IPS DF 6.9 (cell line): Measurements from ENCODE around the gene SEMA4D.

Experiments
- DNase-seq: peaks from one replicate; pipeline ENCODE4 v3.0.0-alpha.2; 2013; ENCODE audit warnings: low read depth, low spot score
- H3K27ac ChIP-seq: one replicate; pipeline ENCODE4 v1.5.1; 2013; ENCODE audit warnings: low read length, control low read depth
- H3K27me3 ChIP-seq: 2 replicates; pipeline ENCODE4 v1.6.1; 2013; ENCODE audit warnings: mild to moderate bottlenecking, low read length; ENCODE audit not compliant: control insufficient read depth, insufficient read depth
- H3K36me3 ChIP-seq: 2 replicates; pipeline ENCODE4 v1.6.1; 2013; ENCODE audit warnings: low read length; ENCODE audit not compliant: control insufficient read depth, insufficient read depth
- H3K4me1 ChIP-seq: 2 replicates; pipeline ENCODE4 v1.6.1; 2013; ENCODE audit warnings: low read length; ENCODE audit not compliant: control insufficient read depth, insufficient read depth
- H3K4me3 ChIP-seq: 2 replicates; pipeline ENCODE4 v1.5.1; 2013; ENCODE audit warnings: mild to moderate bottlenecking, low read length
- H3K9me3 ChIP-seq: 2 replicates; pipeline ENCODE4 v1.6.1; 2013; ENCODE audit warnings: low read length, inconsistent platforms; ENCODE audit not compliant: control insufficient read depth, insufficient read depth
- WGBS: extraction: QIAGEN DNeasy Blood & Tissue Kit; methylation state at CpG from one replicate; pipeline ENCODE4 v1.1.7; 2013; ENCODE audit warnings: mixed read lengths, missing lambda C conversion rate; ENCODE audit not compliant: insufficient read length, insufficient coverage; 5-methylcytosine and 5-hydroxymethylcytosine counted together

Gene SEMA4D

DNA sequence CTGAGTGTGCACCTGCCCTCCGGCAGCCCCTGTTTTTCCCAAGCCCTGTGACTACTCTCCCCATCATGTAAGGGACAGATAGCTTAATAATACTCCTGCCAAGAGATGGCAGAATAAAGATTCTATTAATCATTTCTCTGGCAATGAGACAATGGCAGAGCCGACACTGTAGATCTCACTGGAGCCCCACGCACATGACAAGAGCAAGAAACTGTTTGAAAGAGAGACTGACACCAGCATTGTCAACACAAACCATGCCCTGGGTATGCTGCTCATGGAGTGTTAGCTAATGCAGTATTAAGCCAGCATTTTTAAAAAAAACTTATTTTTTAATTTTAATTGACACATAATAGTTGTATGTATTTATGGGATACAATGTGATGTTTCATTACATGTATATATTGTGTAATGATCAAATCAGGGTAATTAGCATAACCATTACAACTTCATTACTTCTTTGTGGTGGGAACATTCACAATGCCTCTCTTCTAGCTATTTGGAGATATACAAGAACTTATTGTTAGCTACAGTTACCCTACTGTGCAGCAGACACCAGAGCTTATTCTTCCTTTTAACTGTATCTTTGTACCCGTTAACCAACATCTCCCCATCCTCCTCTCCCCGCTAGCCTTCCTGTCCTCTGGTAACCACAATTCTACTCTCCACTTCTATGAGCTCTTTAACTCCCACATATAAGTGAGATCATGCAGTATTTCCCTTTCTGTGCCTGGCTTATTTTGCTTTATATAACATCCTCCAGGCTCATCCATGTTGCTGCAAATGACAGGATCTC is 31.5 kb upstream of the SEMA4D start:
- Histone ChIP-seq H3K9me3 (no peaks in the 10 kb centered on the region), H3K4me1 (no peaks in the 10 kb centered on the region; the same call in 1 of the 2 replicates), H3K27ac (no peak overlapping the region), H3K4me3 (no peak overlapping the region), H3K36me3 (no peaks in the 10 kb centered on the region), H3K27me3 (no peaks in the 10 kb centered on the region)
- WGBS = no CpG with 5 or more reads among the region's 5 CpGs
- DNase-seq = no peak

DNA sequence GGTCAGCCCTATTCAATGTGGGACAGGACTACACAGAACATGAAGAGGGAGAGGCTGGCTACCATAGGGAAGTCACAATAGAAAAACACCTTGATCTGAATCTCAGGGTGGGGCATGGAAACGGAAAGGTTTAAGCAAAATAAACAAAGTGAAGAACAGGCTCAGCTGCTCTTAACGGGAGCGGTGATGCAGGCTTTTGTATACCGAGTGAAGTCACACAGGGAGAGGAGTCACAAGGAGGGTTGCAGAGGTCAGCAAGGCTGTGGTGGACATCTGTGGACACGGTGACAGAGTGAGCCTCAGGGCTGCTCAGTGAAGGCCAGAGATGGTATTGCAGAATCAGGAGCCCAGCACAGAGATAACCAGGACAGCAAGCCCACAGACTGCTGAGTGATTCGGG is 30.6 kb upstream of the SEMA4D start:
- DNase-seq = no peak

DNA sequence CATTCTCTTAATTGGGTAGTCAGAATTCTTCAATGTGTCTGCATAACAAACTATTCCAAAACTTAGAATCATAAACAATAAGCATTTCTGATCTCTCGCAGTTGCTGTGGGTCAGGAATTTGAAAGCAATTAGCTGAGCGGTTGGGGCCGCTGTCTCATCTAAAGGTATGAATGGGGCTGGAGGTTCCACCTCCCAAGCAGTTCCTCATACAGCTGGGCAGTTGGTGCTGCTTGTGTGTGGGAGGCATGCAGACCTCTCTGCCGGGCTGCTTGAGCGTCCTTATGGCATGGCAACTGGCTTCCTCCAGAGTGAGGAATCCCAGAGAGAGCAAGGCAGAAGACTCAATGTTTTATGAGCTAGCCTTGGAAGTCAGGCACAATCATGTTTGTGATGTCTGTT is 30.2 kb upstream of the SEMA4D start:
- H3K36me3 ChIP-seq = no peaks in the 10 kb centered on the region
- H3K27ac ChIP-seq = no peak overlapping the region
- H3K4me1 ChIP-seq = no peaks in the 10 kb centered on the region; the same call in 1 of the 2 replicates
- no peaks in the 10 kb centered on the region for H3K9me3 ChIP-seq
- H3K4me3 ChIP-seq = no peak overlapping the region
- no peaks in the 10 kb centered on the region for H3K27me3 ChIP-seq
- no peak for DNase-seq
- WGBS = no CpG with 5 or more reads among the region's 5 CpGs

More for the DNA sequence above, 30.6 kb upstream of the SEMA4D start:
- Histone ChIP-seq H3K4me3 (no peak overlapping the region), H3K27me3 (no peaks in the 10 kb centered on the region), H3K36me3 (no peaks in the 10 kb centered on the region), H3K4me1 (no peaks in the 10 kb centered on the region; the same call in 1 of the 2 replicates), H3K9me3 (no peaks in the 10 kb centered on the region), H3K27ac (no peak overlapping the region)
- no CpG with 5 or more reads among the region's 6 CpGs for WGBS

DNA sequence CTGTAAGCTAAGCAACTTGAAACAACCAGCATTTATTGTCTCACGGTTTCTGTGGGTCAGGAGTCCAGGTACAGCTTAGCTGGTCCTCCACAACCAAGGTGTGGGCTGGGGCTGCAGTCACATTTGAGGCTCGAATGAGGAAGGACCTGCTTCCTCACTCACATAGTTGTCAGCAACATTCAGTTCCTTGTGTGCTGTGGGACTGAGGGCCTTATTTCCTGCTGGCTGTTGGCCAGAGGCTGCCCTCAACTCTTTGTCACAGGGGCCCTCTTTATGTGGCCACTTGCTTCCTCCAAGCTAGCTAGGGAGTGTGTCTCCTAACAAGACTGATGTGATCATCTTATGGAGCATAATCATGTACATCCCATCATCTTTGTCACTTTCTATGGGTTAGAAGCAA is 29.2 kb upstream of the SEMA4D start:
- H3K4me1 ChIP-seq = no peaks in the 10 kb centered on the region; the same call in 1 of the 2 replicates
- DNase-seq = no peak
- no peaks in the 10 kb centered on the region for H3K36me3 ChIP-seq
- WGBS = no CpG with 5 or more reads among the region's 2 CpGs
- no peak overlapping the region for H3K4me3 ChIP-seq
- H3K27me3 ChIP-seq = no peaks in the 10 kb centered on the region
- H3K27ac ChIP-seq = no peak overlapping the region
- H3K9me3 ChIP-seq = no peaks in the 10 kb centered on the region

DNA sequence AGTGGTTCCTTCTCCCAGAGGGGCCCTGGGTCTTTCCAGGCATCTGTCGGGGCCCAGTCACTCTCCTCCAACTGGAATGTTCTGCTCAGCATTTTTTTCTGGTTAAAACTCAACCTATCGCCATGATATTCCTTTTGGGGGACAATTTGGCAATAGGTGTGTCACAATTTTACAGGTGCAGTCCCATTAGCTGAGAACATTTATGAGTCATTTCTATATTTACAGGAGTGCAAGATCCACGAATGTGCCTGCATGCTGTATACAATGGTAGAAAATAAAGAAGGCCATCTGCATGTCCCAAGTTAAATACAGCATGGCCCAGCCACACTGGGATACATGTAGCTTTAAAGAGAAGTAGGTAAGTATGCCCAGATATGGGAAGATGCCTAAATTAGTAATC is 28.8 kb upstream of the SEMA4D start:
- WGBS = no CpG with 5 or more reads among the region's 3 CpGs
- Histone ChIP-seq H3K4me1 (no peaks in the 10 kb centered on the region; the same call in 1 of the 2 replicates), H3K27ac (no peak overlapping the region), H3K36me3 (no peaks in the 10 kb centered on the region), H3K9me3 (no peaks in the 10 kb centered on the region), H3K4me3 (no peak overlapping the region), H3K27me3 (no peaks in the 10 kb centered on the region)
- no peak for DNase-seq

DNA sequence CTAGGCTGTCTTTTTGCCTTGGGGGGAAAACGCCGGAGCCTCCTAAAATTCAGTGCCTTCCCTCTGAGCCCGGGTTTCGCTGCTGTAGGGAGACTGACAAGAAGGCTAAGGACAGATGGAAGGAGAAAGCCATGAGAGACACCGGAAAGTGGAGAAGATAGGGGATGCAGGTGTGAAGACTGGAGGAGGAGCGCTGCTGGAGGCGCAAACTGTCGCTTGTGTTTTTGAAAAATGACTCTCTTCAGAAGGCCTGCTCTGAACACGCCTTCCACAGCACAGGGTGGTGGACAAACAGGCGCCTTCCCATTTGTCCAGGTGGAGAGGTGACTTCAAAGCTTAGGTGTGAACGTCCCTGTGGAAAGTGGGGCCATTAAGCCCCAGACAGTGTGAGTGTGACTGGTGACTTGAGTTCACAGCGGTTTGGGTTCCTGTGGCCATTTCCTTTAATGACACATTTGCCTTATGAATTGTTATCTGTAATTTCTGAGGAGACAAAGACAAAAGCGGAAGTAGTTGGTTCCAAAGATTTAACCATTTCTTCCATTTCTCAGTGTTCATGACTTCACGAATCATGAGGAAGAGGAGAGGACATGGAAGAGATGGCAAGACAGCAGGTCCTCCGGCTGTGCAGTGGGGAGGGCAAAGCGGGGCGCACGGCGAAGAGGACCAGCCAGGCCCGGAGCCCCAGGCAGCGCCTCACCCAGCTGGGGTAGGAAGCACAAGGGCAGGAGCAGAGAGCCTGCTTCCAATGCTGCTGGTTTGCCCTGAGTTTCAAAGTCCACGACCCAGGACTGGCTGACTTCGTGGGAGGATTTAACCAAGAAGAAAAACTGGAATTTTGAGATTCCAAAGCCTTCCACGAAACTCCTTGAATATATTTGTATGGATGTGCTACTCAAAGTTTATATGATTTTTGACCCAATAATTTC is 27.8 kb upstream of the SEMA4D start:
- WGBS = no CpG with 5 or more reads among the region's 24 CpGs

DNA sequence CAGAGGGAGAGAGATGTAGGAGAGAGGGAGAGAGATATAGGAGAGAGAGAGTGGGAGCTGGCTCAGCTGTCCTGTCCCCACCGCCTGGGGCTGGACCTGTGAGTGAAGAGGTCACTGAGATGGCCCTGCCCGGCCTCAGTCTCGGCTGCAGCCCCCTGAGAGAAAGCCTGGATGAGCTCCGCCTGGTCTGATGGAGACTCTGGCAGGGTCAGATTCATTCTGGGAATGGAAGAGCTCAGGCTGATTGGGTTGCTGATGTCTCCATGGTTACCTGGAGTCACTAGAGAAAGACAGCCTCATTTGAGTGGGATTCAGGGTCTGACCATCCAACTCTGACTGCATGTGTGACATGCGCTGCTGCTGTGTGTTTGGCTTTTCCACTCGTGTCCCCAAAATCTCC is 27.1 kb upstream of the SEMA4D start:
- H3K4me1 ChIP-seq = no peaks in the 10 kb centered on the region; the same call in 1 of the 2 replicates
- no peaks in the 10 kb centered on the region for H3K27me3 ChIP-seq
- no peak overlapping the region for H3K27ac ChIP-seq
- no peak overlapping the region for H3K4me3 ChIP-seq
- DNase-seq = no peak
- no peaks in the 10 kb centered on the region for H3K9me3 ChIP-seq
- WGBS = no CpG with 5 or more reads among the region's 6 CpGs
- H3K36me3 ChIP-seq = no peaks in the 10 kb centered on the region

More for the DNA sequence above, 27.8 kb upstream of the SEMA4D start:
- Histone ChIP-seq H3K4me3 (no peak overlapping the region), H3K36me3 (no peaks in the 10 kb centered on the region), H3K9me3 (no peaks in the 10 kb centered on the region), H3K27me3 (no peaks in the 10 kb centered on the region), H3K4me1 (no peaks in the 10 kb centered on the region; the same call in 1 of the 2 replicates), H3K27ac (no peak overlapping the region)
- DNase-seq = no peak

DNA sequence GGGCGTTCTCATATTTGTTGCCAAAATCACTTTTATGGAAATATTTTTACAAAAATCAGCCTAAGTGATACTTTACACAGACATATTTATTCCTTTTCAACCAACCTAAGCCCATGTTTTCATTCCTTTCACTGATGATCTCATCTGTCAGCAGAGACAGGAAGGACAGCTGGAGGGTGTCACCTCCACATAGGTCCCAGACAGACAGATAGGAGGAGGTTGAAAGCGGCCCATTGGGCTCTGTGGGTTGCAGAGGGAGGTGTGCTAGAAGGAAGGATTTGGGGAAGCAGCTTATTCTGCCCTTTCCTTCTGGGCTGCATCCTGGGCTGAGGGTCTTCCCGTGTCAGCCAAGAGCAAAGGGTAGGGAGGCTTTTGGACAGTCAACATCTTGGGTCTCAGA is 26.0 kb upstream of the SEMA4D start:
- no peaks in the 10 kb centered on the region; the same call in 1 of the 2 replicates for H3K4me1 ChIP-seq
- no peak overlapping the region for H3K27ac ChIP-seq
- H3K4me3 ChIP-seq = no peak overlapping the region
- no peaks in the 10 kb centered on the region for H3K36me3 ChIP-seq
- no peaks in the 10 kb centered on the region for H3K9me3 ChIP-seq
- no peaks in the 10 kb centered on the region for H3K27me3 ChIP-seq
- WGBS = no CpG with 5 or more reads among the region's 3 CpGs
- DNase-seq = no peak

DNA sequence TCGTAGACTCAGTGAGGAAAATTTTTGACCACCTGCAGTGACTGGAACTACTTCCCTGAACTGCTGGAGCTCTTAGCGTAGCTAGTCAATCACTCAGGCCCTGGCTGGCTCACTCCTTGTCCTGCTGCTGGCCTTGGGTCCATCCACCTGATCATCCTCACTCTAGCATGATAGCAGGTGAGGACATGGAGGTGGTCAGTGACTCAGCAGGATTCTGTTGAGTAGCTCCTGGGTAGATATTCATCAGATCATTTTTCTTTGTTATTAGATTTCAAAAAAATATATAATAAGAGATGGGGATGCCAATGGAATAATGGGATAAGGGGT is 25.0 kb upstream of the SEMA4D start:
- H3K4me3 ChIP-seq = no peak overlapping the region
- H3K9me3 ChIP-seq = no peaks in the 10 kb centered on the region
- DNase-seq = no peak
- H3K4me1 ChIP-seq = no peaks in the 10 kb centered on the region; the same call in 1 of the 2 replicates
- H3K27me3 ChIP-seq = no peaks in the 10 kb centered on the region
- H3K36me3 ChIP-seq = no peaks in the 10 kb centered on the region
- no CpG with 5 or more reads among the region's 2 CpGs for WGBS
- H3K27ac ChIP-seq = no peak overlapping the region

DNA sequence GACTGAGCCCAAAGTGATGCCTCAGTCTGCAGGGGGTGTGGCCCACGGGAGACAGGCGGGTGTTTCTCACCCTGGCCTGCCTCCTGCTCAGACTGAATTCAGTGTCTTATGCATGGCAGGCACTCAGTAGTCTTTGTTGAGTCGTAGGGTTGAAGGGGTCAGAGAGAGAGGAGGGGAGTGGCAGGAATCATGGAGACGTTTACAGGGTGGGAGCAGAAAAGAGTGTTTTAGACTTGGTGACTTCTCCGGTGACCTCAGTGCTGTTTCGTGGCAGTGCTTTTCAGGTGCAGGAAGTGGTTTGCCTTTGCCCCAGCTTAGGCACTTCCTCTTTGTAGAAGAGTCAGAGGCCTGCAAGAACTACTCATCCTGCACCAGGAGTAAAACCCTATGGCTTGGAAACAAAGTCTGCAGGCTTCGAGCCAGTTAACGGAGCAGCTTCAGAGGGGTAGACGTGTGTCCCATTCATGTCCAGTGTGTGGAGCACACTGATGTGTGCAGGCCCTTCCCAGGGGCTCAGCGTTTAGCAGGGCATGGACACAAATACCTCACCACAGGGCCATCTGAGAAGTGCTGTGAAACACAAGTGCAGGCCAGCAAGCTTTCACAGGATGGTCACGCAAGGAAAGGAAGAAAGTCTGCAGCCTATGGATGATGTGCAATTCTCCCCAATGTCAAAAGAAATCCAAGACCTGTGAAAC is 24.5 kb upstream of the SEMA4D start:
- H3K27me3 ChIP-seq = no peaks in the 10 kb centered on the region
- no peak for DNase-seq
- no peak overlapping the region for H3K27ac ChIP-seq
- H3K36me3 ChIP-seq = no peaks in the 10 kb centered on the region
- no peak overlapping the region for H3K4me3 ChIP-seq
- no peaks in the 10 kb centered on the region for H3K9me3 ChIP-seq
- no CpG with 5 or more reads among the region's 11 CpGs for WGBS
- no peaks in the 10 kb centered on the region; the same call in 1 of the 2 replicates for H3K4me1 ChIP-seq
